ENCODE results near the gene TRIO. TPM values are rescaled to one million over a fixed set of nuclear protein-coding genes. Genes with fewer than 3 reads are reported as not detected.

The TRIO gene
- total RNA-seq, 4 donors from 2014 or later, result 21.2 to 105 (median 47.6) TPM

GRCh38 chr5:14450018-14450524 is 306.9 kb downstream of the TRIO start:
- H3K4me1 ChIP-seq, result peaks cover 3 to 50% (median 25%) of the 10 kb centered on the region in 3 donors
- H3K9me3 ChIP-seq, result no peaks in the 10 kb centered on the region
- H3K27ac ChIP-seq, result peak overlapping the region in 3 of 4 donors; percentile 68 to 89 (median 76)
- no peak for DNase-seq
- WGBS, 2 donors, result 60 to 72% methylated on average over 11 of the region's 11 CpGs
- H3K4me3 ChIP-seq, result no peak overlapping the region
- H3K36me3 ChIP-seq, result peaks cover 0 to 13% (median 0%) of the 10 kb centered on the region in 3 donors
- no peak for TF ChIP-seq CTCF (IDR thresholded peaks at IDR 0.05)
- no peak for TF ChIP-seq POLR2A (IDR thresholded peaks at IDR 0.05)
- intact Hi-C loops (cut with DNase I), result no loop called here
- no peaks in the 10 kb centered on the region for H3K27me3 ChIP-seq

- DNase-seq, result no peak
- Histone ChIP-seq H3K4me3 (no peak overlapping the region), H3K27me3 (no peaks in the 10 kb centered on the region), H3K9me3 (no peaks in the 10 kb centered on the region), H3K27ac (peak overlapping the region in 2 of 4 donors; percentile 76 to 89), H3K36me3 (peaks cover 0 to 20% (median 0%) of the 10 kb centered on the region in 3 donors), H3K4me1 (peaks cover 3 to 43% (median 20%) of the 10 kb centered on the region in 3 donors)
- intact Hi-C loops (cut with DNase I), result no loop called here
- WGBS, 2 donors, result 94 to 98% methylated on average over 2 of the region's 2 CpGs
- TF ChIP-seq POLR2A (IDR thresholded peaks at IDR 0.05), result no peak
- TF ChIP-seq CTCF (IDR thresholded peaks at IDR 0.05), result no peak
Observed at GRCh38 chr5:14450742-14451141, 307.6 kb downstream of the TRIO start.

GRCh38 chr5:14451871-14452270 is 308.7 kb downstream of the TRIO start:
- WGBS, 2 donors, result 75 to 86% methylated on average over 13 of the region's 13 CpGs
- peak overlapping the region; percentile 6 to 69 (median 55) for H3K27ac ChIP-seq
- no peak for TF ChIP-seq CTCF (IDR thresholded peaks at IDR 0.05)
- no peaks in the 10 kb centered on the region for H3K27me3 ChIP-seq
- no peak overlapping the region for H3K4me3 ChIP-seq
- DNase-seq, result no peak
- intact Hi-C loops (cut with DNase I), result no loop called here
- H3K4me1 ChIP-seq, result peaks cover 3 to 32% (median 19%) of the 10 kb centered on the region in 3 donors
- peaks cover 0 to 25% (median 0%) of the 10 kb centered on the region in 3 donors for H3K36me3 ChIP-seq
- H3K9me3 ChIP-seq, result no peaks in the 10 kb centered on the region

GRCh38 chr5:14452685-14453454 is 309.7 kb downstream of the TRIO start:
- Histone ChIP-seq H3K4me1 (peaks cover 3 to 34% (median 19%) of the 10 kb centered on the region in 3 donors), H3K4me3 (no peak overlapping the region), H3K36me3 (peaks cover 0 to 29% (median 0%) of the 10 kb centered on the region in 3 donors), H3K9me3 (no peaks in the 10 kb centered on the region), H3K27ac (peak overlapping the region; percentile 6 to 71 (median 66)), H3K27me3 (no peaks in the 10 kb centered on the region)
- TF ChIP-seq CTCF (IDR thresholded peaks at IDR 0.05) (no peak), POLR2A (IDR thresholded peaks at IDR 0.05) (no peak)
- DNase-seq, result no peak
- intact Hi-C loops (cut with DNase I), result no loop called here
- WGBS, 2 donors, result 69 to 70% methylated on average over 6 of the region's 6 CpGs

- no peak for DNase-seq
- Histone ChIP-seq H3K27ac (peak overlapping the region in 3 of 4 donors; percentile 64 to 71 (median 69)), H3K4me3 (no peak overlapping the region), H3K36me3 (peaks cover 0 to 31% (median 0%) of the 10 kb centered on the region in 3 donors), H3K27me3 (no peaks in the 10 kb centered on the region), H3K4me1 (peaks cover 3 to 35% (median 14%) of the 10 kb centered on the region in 3 donors), H3K9me3 (no peaks in the 10 kb centered on the region)
- 83 to 86% methylated on average over 2 of the region's 2 CpGs for WGBS, 2 donors
- intact Hi-C loops (cut with DNase I), result no loop called here
- no peak for TF ChIP-seq CTCF (IDR thresholded peaks at IDR 0.05)
- TF ChIP-seq POLR2A (IDR thresholded peaks at IDR 0.05), result no peak
Observed at GRCh38 chr5:14453481-14453880, 310.3 kb downstream of the TRIO start.
